ENCODE measurements around the gene CCDC187. TPM values are rescaled to one million over a fixed set of nuclear protein-coding genes. Genes with fewer than 3 reads are reported as not detected.

Gene CCDC187
- total and polyA plus RNA-seq, 5 donors, result not detected

GRCh38 chr9:136248951-136249876 lies 54.7 kb downstream of the CCDC187 start:
- no peaks in the 10 kb centered on the region for H3K27me3 ChIP-seq (ENCODE audit: control insufficient read depth, insufficient read depth)
- intact Hi-C loops (cut with DNase I), result no loop called here
- no peak overlapping the region for H3K4me3 ChIP-seq (ENCODE audit: low read length)
- DNase-seq (peak in 2 of 3 donors; percentile 48 to 57), ATAC-seq (no peak)
- H3K27ac ChIP-seq (ENCODE audit: low read length), result no peak overlapping the region
- H3K4me1 ChIP-seq (ENCODE audit: control insufficient read depth, insufficient read depth, low read length), result peaks cover 6% of the 10 kb centered on the region
- 79% methylated on average over 30 of the region's 30 CpGs for WGBS
- H3K9me3 ChIP-seq (ENCODE audit: control insufficient read depth, low read length), result no peaks in the 10 kb centered on the region

DNA sequence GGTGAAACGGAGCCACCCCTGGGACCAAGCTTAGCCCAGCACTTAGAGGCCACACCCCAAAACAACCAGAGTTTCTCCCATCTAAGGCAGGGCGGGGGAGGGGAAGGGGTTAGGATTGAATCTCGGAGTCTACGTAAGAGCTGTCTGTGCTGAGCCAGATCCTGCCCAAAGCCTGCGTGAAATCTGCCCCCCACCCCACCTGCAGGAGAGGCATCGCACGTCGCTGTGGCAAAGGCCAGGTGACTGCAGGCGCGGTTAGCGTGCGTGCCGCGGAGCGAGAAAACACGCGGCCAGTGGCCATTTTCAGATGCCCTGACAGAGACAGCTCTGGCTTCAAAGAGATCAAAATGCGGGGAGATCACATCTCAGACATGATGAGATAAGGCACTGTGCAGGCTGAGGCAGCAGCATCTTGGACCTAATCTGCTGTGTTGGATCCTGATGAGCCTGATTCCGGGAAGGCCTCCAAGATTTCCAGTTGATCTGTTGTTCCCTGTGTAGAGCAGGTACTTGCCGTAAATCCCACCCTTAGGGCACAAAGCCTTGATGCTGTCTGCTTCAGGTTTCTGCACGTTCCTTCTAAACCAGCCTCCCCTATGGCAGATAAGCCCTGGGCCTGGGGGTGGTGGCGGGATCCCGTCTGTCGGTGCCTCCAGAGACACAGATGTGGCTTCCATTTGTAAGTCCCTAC lies 55.8 kb downstream of the CCDC187 start:
- 79% methylated on average over 24 of the region's 24 CpGs for WGBS
- Histone ChIP-seq H3K27me3 (ENCODE audit: control insufficient read depth, insufficient read depth) (no peaks in the 10 kb centered on the region), H3K4me1 (ENCODE audit: control insufficient read depth, insufficient read depth, low read length) (peaks cover 6% of the 10 kb centered on the region), H3K4me3 (ENCODE audit: low read length) (no peak overlapping the region), H3K9me3 (ENCODE audit: control insufficient read depth, low read length) (no peaks in the 10 kb centered on the region), H3K27ac (ENCODE audit: low read length) (no peak overlapping the region)
- intact Hi-C loops (cut with DNase I), result no loop called here
- no peak for ATAC-seq
- DNase-seq, result peak in 2 of 3 donors; percentile 48 to 54

GRCh38 chr9:136247551-136247916 lies 56.4 kb downstream of the CCDC187 start:
- H3K27ac ChIP-seq (ENCODE audit: low read length), result no peak overlapping the region
- peaks cover 6% of the 10 kb centered on the region for H3K4me1 ChIP-seq (ENCODE audit: control insufficient read depth, insufficient read depth, low read length)
- H3K9me3 ChIP-seq (ENCODE audit: control insufficient read depth, low read length), result no peaks in the 10 kb centered on the region
- WGBS, result 51% methylated on average over 9 of the region's 9 CpGs
- no peak overlapping the region for H3K4me3 ChIP-seq (ENCODE audit: low read length)
- DNase-seq (no peak), ATAC-seq (no peak)
- H3K27me3 ChIP-seq (ENCODE audit: control insufficient read depth, insufficient read depth), result no peaks in the 10 kb centered on the region
- intact Hi-C loops (cut with DNase I), result no loop called here

DNA sequence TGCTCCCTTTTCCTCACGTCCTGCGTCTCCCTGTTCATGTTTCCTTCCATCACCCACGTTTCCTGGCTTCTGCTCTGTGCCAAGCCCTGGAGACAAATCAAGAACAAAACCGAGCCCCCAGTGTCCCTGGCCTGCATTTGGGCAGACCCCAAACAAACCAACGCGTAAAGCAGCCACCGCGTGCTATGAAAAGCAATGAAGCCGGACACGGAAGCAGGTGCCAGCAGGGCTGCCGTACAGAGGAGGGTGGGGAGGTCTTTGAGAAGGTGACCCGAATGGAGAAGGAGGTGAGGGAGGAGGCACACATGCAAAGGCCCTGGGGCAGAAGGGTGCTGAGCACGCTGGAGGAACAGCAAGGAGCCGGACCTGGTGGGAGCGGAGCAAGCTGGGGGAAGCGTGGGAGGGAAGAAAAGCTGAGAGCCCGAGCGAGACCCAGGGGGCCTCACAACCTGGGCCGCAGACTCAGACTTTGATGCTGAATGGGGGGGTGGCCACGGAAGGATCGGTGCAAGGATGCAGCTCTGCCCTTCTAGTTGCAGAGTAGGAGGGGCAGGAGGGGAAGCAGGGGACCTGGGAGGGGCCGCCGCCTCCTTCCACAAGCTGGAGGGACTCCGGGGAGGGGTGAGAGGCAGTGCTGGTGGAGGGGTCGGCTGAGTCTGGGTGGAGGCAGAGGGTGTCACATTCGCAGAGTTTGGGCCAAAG lies 56.9 kb downstream of the CCDC187 start:
- H3K4me3 ChIP-seq (ENCODE audit: low read length), result no peak overlapping the region
- 65% methylated on average over 26 of the region's 26 CpGs for WGBS
- intact Hi-C loops (cut with DNase I), result no loop called here

GRCh38 chr9:136245219-136246150 lies 58.4 kb downstream of the CCDC187 start, which contains the start of gene QSOX2:
TSS of gene QSOX2 (minus strand) at chr9:136245812. CDS start at chr9:136245803, 9 bp downstream.
- Histone ChIP-seq H3K27ac (ENCODE audit: low read length) (no peak within 1 kb of the TSS), H3K9me3 (ENCODE audit: control insufficient read depth, low read length) (no peaks in the 10 kb centered on the region), H3K4me1 (ENCODE audit: control insufficient read depth, insufficient read depth, low read length) (peaks cover 6% of the 10 kb centered on the region), H3K27me3 (ENCODE audit: control insufficient read depth, insufficient read depth) (no peaks in the 10 kb centered on the region), H3K4me3 (ENCODE audit: low read length) (peak within 1 kb of the TSS; percentile 95)
- peak; percentile 83 to 94 (median 94) for DNase-seq
- ATAC-seq, result peak; percentile 89 to 91
- intact Hi-C loops (cut with DNase I), result no loop called here
- under 1% methylated on average over 112 of the region's 112 CpGs for WGBS

More for the DNA sequence above, 56.9 kb downstream of the CCDC187 start:
- ATAC-seq (no peak), DNase-seq (peak in 1 of 3 donors; percentile 41)
- no peak overlapping the region for H3K27ac ChIP-seq (ENCODE audit: low read length)
- no peaks in the 10 kb centered on the region for H3K9me3 ChIP-seq (ENCODE audit: control insufficient read depth, low read length)
- peaks cover 6% of the 10 kb centered on the region for H3K4me1 ChIP-seq (ENCODE audit: control insufficient read depth, insufficient read depth, low read length)
- no peaks in the 10 kb centered on the region for H3K27me3 ChIP-seq (ENCODE audit: control insufficient read depth, insufficient read depth)

- 6% methylated on average over 6 of the region's 6 CpGs for WGBS
- Histone ChIP-seq H3K4me1 (ENCODE audit: control insufficient read depth, insufficient read depth, low read length) (peaks cover 8% of the 10 kb centered on the region), H3K27ac (ENCODE audit: low read length) (no peak overlapping the region), H3K27me3 (ENCODE audit: control insufficient read depth, insufficient read depth) (no peaks in the 10 kb centered on the region), H3K4me3 (ENCODE audit: low read length) (peak overlapping the region; percentile 95), H3K9me3 (ENCODE audit: control insufficient read depth, low read length) (no peaks in the 10 kb centered on the region)
- DNase-seq (no peak), ATAC-seq (no peak)
- intact Hi-C loops (cut with DNase I), result no loop called here
These were observed 59.0 kb downstream of the CCDC187 start for GRCh38 chr9:136244969-136245218.

DNA sequence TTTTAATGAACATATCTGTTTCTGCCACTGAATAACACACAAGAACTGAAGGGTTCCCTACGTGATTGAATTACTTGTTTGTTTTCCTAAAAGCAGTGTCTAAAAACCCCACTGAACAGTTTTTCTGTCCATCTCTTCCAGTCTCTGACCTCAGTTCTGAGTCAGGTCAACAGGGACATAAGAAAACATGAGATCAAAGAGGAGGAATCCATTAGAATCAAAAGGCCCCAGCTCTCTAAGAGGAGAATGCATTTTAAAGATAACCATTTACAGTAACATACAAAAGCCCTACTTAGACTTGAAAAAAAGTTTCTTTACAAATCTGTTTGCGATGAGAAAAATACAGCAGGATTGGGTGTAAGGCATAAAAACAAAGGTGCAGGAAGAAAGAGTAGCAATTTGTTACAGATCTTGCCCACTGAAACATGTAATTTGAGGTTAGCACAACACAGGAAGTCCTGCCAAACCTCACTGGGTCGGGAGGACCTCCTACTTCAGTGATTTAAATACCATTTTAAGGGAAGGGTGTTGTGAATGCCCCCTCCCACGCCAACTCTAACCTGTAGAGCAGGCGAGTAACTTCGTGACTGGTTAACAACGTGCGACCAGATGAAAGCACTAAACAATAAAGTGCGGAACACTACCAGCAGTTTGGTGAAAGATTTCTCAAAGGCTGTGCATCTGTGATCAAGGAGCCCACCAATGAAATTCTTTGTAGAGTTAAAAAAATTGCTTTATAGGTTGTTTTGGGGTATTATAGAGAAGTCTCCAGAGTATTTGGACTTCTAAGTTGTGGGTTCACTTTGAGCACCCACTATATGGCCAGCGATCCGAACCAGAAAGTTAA lies 59.5 kb downstream of the CCDC187 start:
- DNase-seq, result no peak
- WGBS, result 50% methylated on average over 11 of the region's 11 CpGs
- H3K27me3 ChIP-seq (ENCODE audit: control insufficient read depth, insufficient read depth), result no peaks in the 10 kb centered on the region
- no peak overlapping the region for H3K27ac ChIP-seq (ENCODE audit: low read length)
- H3K4me1 ChIP-seq (ENCODE audit: control insufficient read depth, insufficient read depth, low read length), result peaks cover 11% of the 10 kb centered on the region
- no peaks in the 10 kb centered on the region for H3K9me3 ChIP-seq (ENCODE audit: control insufficient read depth, low read length)
- H3K4me3 ChIP-seq (ENCODE audit: low read length), result peak overlapping the region; percentile 95
- intact Hi-C loops (cut with DNase I), result no loop called here
- no peak for ATAC-seq

DNA sequence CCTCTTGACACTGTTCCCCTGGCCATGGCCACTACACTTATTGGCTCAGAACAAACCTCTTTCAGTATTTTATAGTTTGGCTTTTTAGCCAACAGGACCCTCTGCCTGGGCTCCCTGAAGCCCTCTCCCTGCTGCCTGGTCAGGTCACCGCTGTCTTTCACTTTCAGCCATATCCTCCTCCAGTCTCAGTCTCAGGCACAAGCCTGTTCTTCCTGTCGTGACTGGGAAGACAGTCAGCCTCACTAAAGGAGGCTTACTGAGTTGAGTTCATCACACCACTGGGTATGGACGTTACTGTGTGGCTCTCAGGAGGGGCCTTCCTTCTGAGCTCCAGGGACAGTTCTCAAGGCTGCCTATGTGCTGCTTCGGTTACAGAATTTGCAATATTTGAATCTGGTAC lies 60.3 kb downstream of the CCDC187 start:
- intact Hi-C loops (cut with DNase I), result no loop called here
- no peaks in the 10 kb centered on the region for H3K27me3 ChIP-seq (ENCODE audit: control insufficient read depth, insufficient read depth)
- WGBS, result 81% methylated on average over 4 of the region's 4 CpGs
- no peaks in the 10 kb centered on the region for H3K9me3 ChIP-seq (ENCODE audit: control insufficient read depth, low read length)
- no peak overlapping the region for H3K4me3 ChIP-seq (ENCODE audit: low read length)
- ATAC-seq, result no peak
- no peak overlapping the region for H3K27ac ChIP-seq (ENCODE audit: low read length)
- peaks cover 14% of the 10 kb centered on the region for H3K4me1 ChIP-seq (ENCODE audit: control insufficient read depth, insufficient read depth, low read length)
- DNase-seq, result no peak

DNA sequence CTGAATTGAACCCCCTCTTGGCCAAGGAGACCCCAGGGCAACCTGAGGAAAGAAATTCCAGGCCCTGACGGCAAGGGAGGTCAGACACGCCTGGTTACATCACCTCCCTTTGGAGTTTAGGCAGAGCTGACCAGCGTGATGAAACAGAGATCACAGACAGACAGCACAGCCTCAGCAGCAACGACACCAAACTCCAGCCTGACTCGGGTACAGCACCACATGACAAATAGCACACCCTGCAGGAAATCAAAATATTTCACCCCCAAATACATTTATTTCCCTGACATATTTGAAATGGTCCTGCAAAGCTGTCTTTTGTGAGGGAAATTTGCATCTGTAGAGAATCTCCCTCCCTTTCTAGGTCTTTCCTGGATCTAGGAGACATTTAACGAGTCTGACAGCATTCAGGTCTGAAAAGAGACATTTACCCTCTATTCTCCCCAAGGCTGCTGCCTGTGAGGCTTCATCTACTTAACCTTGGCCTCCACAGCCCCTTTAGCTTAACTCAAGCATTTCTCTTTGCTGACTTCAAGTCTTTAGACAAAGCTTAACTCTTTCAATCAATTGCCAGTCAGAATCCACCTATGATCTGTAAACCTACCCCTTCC lies 60.9 kb downstream of the CCDC187 start:
- 68% methylated on average over 6 of the region's 6 CpGs for WGBS
- H3K4me1 ChIP-seq (ENCODE audit: control insufficient read depth, insufficient read depth, low read length), result peaks cover 14% of the 10 kb centered on the region
- ATAC-seq (no peak), DNase-seq (no peak)
- no peak overlapping the region for H3K27ac ChIP-seq (ENCODE audit: low read length)
- no peaks in the 10 kb centered on the region for H3K9me3 ChIP-seq (ENCODE audit: control insufficient read depth, low read length)
- H3K4me3 ChIP-seq (ENCODE audit: low read length), result no peak overlapping the region
- H3K27me3 ChIP-seq (ENCODE audit: control insufficient read depth, insufficient read depth), result no peaks in the 10 kb centered on the region
- intact Hi-C loops (cut with DNase I), result no loop called here
